ENCODE measurements around the gene CELA3A.

DNA sequence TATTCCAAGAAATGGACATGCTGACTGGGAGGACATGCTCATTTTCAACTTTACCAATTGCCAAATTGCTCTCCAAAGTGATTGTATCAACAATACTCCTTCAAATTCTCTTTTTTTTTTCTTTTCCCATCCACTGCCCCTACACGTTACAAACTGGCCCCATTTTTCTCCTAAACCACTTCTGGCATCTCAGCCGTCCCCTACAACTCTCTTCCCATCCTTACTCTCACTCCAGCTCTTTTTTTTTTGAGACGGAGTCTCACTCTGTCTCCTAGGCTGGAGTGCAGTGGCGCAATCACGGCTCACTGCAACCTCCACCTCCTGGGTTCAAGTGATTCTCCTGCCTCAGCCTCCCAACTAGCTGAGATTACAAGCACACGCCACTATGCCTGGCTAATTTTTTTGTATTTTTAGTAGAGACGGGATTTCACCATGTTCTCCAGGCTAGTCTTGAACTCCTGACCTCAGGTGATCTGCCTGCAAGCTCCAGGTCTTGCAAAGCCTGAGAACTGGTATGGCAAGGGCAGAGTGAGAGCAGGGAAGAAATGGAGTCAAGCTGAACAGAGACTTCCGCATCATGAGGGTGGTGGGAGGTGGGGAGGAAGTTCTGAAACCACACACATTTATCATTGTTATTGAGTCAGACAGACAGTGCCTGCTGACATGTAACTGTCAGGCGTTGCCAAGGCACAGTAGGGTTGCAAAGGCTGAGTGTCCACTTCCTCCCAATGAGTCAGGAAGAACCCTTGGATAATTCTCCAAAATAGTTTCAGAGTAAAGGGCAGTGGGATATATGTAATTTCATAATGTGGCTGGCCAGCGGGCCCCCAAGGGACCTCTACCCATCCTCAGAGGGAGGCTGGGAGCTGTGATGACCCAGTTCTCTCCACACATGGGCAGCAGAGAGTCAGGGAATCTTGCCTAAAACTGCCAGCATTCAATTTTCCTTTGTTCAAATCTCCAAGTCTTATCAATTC is 17.4 kb downstream of the CELA3A start:
- no peak for TF ChIP-seq EZH2 (IDR thresholded peaks at IDR 0.05; ENCODE audit: insufficient read depth, low read length)
- TF ChIP-seq, protein P1, sequence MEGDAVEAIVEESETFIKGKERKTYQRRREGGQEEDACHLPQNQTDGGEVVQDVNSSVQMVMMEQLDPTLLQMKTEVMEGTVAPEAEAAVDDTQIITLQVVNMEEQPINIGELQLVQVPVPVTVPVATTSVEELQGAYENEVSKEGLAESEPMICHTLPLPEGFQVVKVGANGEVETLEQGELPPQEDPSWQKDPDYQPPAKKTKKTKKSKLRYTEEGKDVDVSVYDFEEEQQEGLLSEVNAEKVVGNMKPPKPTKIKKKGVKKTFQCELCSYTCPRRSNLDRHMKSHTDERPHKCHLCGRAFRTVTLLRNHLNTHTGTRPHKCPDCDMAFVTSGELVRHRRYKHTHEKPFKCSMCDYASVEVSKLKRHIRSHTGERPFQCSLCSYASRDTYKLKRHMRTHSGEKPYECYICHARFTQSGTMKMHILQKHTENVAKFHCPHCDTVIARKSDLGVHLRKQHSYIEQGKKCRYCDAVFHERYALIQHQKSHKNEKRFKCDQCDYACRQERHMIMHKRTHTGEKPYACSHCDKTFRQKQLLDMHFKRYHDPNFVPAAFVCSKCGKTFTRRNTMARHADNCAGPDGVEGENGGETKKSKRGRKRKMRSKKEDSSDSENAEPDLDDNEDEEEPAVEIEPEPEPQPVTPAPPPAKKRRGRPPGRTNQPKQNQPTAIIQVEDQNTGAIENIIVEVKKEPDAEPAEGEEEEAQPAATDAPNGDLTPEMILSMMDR (IDR thresholded peaks at IDR 0.05; ENCODE audit: insufficient read depth, low read depth, low read length), result peak; percentile 37

All from astrocyte (in vitro differentiated cells and primary cell).